Hepatic stellate cell (primary cell): ENCODE data around the gene NR1D2.
A peak's percentile ranks its signal among the peaks of the same experiment; 100 is the strongest.
"Not testable (repeated sequence)": the region's sequence is repeated elsewhere in the genome, so short reads cannot be mapped to it uniquely, and the experiment has no call there.

ENCODE experiments used
- DNase-seq: peaks from one replicate; pipeline ENCODE4 v3.0.0; 2011; ENCODE audit warnings: low spot score

The NR1D2 gene

GRCh38 chr3:23944861-23945662 is at the start of gene NR1D2:
TSS of gene NR1D2 (plus strand) at chr3:23945286. CDS start at chr3:23945579, 293 bp downstream.
- peak; percentile 83 for DNase-seq

GRCh38 chr3:23900744-23901143 is 44.3 kb upstream of the NR1D2 start:
- no peak for DNase-seq

DNA sequence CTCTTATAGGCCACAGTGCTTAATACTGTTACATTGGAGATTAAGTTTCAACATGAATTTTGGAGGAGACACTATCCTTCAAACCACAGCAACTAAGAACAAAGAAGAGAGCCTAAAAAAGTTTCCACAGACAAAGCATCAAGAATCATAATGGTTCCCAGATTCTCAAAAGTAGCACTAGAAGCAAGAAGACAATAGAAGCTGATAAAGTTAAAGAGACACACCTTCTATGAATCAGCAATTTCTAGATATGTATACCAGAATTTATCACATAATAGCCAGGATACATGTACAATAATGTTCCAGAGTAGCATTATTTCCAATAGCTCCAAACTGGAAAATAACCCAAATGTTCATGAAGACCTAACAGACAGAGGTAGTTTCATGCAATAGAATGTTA is 40.5 kb upstream of the NR1D2 start:
- DNase-seq = no peak

DNA sequence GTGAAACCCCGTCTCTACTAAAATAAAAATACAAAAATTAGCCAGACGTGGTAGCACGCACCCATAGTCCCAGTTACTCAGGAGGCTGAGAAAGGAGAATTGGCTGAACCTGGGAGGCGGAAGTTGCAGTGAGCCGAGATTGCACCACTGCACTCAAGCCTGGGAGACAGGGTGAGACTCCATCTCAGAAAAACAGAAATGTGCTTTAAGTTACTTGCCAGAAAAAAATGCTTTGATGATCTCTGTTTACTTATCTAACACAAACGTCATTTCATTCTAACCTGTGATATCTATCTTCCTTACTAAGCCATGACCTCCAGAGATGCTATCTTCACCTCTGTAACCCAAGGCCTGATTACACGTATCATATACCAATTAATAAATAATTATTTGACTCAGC is 35.7 kb upstream of the NR1D2 start:
- DNase-seq = no peak

DNA sequence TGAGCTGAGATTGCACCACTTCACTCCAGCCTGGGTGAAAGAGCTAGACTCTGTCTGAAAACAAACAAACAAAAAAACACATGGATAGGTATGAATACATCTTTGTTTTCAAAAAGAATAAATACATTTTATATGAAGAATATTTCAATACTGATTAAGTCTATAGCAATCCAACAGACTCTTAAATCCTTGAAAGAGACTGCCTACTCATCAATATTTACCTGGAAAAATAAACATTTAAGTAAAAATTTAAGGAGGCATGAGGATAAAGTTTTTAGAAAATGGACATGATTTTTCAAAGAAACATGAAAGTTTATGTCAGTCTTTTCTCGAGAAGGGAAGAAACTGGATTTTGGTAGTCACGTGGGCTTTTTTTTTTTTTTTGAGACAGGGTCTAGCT is 33.7 kb upstream of the NR1D2 start:
- no peak for DNase-seq

GRCh38 chr3:23912335-23912734 is 32.8 kb upstream of the NR1D2 start:
- not testable (repeated sequence) for DNase-seq

- DNase-seq = no peak
These were observed 31.9 kb upstream of the NR1D2 start for GRCh38 chr3:23913182-23913581.

- no peak for DNase-seq
These were observed 31.0 kb upstream of the NR1D2 start for GRCh38 chr3:23913873-23914743.

GRCh38 chr3:23915537-23916108 is 29.5 kb upstream of the NR1D2 start:
- no peak for DNase-seq

DNA sequence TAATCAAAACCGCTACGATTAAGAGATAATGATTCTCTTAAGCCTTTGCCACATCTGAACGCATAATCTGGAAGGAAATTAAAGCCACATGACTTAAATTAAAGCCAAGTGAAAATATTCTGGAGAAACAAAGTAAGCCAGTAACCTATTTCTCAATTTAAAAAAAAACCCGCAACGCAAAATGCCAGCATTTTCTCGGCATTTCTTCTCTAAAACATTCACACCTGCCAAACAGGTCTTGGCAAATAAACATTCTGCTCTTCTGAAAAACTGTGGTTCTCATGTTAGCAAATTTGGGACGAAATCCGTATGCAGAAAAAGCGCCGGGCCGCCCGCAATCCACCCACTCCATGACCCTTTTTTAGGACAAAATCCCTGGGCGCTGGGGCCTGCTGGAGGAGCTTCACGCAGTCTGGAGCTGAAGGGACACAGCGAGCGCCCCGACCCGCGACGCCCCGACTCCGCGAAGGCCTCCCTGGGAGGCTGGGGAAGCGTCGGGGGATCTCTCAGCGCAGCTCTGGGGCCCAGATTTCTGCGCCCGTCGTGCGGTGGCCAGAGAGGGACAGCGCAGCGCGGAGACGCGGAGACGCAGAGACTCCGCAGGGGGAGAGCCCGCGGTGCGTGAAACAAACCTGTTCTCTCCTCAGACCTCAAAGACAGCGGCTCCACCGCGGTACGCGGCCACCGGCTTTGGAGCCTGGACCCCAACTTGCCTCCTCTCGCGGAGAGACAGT is 28.8 kb upstream of the NR1D2 start:
- no peak for DNase-seq

- DNase-seq = peak; percentile 95
These were observed 28.0 kb upstream of the NR1D2 start, which contains the start of the genes NKIRAS1 and RPL15 for GRCh38 chr3:23916886-23917678. TSS of gene NKIRAS1 (minus strand) at chr3:23916990. CDS start at chr3:23910904, 6,086 bp downstream. TSS of gene RPL15 (plus strand) at chr3:23917132. CDS start at chr3:23917860, 728 bp downstream.

GRCh38 chr3:23917679-23918303 is 27.3 kb upstream of the NR1D2 start:
- not testable (repeated sequence) for DNase-seq

DNA sequence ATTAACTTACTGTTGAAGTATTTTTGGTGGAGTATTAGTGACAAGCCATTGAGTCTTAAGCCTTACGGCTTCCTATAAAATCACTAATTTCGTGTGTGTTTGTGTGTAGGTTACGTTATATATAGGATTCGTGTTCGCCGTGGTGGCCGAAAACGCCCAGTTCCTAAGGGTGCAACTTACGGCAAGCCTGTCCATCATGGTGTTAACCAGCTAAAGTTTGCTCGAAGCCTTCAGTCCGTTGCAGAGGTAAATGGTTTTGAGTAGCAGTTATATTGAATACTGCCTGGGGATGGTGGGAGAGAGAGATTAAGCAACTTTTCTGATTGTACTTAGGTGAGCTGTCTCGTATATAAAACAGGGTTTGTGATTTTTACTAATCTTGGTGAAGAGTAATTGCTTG is 26.8 kb upstream of the NR1D2 start:
- not testable (repeated sequence) for DNase-seq

DNA sequence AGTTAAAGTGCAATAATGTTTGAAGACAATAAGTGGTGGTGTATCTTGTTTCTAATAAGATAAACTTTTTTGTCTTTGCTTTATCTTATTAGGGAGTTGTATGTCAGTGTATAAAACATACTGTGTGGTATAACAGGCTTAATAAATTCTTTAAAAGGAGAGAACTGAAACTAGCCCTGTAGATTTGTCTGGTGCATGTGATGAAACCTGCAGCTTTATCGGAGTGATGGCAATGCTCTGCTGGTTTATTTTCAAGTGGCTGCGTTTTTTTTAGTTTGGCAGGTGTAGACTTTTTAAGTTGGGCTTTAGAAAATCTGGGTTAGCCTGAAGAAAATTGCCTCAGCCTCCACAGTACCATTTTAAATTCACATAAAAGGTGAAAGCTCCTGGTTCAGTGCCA is 25.5 kb upstream of the NR1D2 start:
- no peak for DNase-seq

DNA sequence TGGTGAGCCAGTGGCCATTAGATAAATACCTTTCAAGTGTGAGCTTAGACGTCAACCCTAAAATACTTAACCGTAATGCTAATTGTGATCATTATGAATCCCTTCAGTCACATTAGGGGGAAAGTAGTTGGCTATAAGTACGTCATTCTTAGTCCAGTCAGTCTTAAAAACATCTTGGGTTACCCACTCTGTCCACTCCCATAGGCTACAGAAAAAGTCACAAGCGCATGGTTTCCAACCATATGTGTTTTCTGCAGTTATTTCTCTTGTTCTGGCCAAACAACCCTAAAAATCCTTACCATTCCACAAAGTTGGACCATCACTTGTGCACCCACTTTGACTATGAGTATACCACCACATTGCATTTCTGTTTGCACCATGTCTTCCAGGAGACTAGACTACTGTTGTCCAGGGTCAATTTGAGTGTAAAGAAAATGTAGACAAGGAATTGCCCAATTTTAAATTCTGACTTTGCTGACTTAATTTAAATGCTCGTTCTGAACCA is 24.9 kb upstream of the NR1D2 start:
- DNase-seq = no peak

DNA sequence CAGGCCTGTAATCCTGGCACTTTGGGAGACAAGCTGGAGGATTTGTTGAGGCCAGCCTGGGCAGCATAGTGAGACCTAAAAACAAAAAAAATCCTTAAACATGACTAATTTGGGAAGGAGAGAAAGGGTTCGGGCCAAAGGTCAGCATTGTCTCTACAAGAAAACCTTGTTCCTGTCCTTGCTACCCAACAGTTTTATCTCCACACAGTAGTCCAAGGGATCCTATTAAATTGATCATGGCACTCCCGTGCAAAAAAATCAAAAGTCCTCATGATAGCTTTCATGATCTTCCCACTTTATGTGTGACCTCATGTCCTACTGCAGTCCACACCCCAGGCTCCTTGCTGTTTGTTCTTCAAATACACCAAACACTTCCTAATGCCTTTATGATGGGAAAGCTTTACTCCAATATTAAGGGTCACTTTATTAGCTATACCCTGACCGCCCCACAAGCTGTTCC is 24.0 kb upstream of the NR1D2 start:
- no peak for DNase-seq

DNA sequence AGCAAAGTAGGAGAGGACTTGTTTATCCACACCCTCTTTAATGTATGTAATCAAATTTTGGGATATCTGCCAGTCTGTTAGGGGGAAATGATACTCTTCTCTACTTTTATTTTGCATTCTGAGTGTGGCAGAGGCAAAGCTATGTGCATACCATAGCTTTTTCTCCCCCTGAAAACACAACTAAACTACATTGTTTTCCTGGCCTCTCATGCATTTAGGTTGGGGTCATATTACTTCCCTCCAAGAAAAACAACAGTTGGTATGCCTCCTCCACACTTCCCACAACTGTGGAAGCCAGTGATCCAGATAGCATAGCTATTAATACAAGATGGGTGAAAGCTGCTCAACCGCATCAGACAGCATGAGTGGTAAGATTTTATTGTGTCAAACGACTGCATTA is 21.3 kb upstream of the NR1D2 start:
- peak; percentile 35 for DNase-seq

DNA sequence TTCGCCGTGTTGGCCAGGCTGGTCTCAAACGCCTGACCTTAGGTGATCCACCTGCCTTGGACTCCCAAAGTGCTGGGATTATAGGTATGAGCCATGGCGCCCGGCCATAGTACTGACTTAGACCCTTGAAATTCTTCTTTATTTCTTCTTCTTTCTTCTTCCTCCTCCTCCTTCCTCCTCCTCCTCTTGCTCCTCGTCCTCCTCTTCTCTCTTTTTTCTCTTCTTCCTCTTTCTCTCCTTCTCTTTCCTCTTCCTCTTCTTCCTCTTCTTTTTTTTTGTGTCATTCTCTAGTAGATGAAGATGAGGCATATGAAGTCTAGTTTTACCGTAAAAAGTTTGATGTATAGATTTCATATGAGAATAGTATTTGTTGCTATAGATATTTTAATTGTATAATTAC is 18.8 kb upstream of the NR1D2 start:
- DNase-seq = no peak

DNA sequence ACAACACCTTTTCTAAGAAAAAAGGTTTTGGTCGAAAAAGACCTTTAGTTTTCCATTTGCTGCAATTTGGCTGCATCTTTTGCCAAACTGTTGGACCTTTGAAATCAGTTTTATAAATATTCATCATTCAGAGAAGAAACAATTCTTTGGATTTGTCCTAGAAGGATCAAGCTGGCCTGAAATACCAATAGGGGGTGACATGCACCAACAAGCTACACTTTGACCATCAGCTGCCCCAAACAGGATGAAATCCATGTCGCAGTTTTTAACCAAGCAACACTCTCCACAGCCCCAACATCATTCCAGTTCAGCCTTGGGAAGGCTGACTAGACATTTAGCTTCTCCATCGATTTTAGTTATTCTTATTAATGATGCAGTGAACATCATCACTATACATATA is 18.4 kb upstream of the NR1D2 start:
- no peak for DNase-seq

GRCh38 chr3:23928524-23928923 is 16.6 kb upstream of the NR1D2 start:
- DNase-seq = no peak
